Urinary bladder (tissue), 4 donors: ENCODE results near the gene MUC2. TPM values are rescaled to one million over a fixed set of nuclear protein-coding genes. Genes with fewer than 3 reads are reported as not detected.

Experiments
- DNase-seq: peaks from one replicate; pipeline ENCODE4 v3.0.0-alpha.2; 2015; ENCODE audit errors: extremely low spot score
- H3K27ac ChIP-seq: one replicate; pipeline ENCODE4 v1.5.1; 2013; ENCODE audit warnings: low read depth, mild to moderate bottlenecking, moderate library complexity
- H3K36me3 ChIP-seq: one replicate; pipeline ENCODE4 v1.6.1; 2013; ENCODE audit warnings: mild to moderate bottlenecking, moderate library complexity; ENCODE audit not compliant: insufficient read depth
- H3K4me1 ChIP-seq: one replicate; pipeline ENCODE4 v1.6.1; 2013; ENCODE audit warnings: mild to moderate bottlenecking, moderate library complexity; ENCODE audit not compliant: insufficient read depth
- H3K4me3 ChIP-seq: one replicate; pipeline ENCODE4 v1.5.1; 2013; ENCODE audit warnings: low read depth, low read length
- WGBS: extraction: QIAGEN DNeasy Blood & Tissue Kit; methylation state at CpG from one replicate; pipeline ENCODE4 v1.1.7; 2013; 5-methylcytosine and 5-hydroxymethylcytosine counted together
- polyA plus RNA-seq: library from polyadenylated mRNA; stranded (reverse); fragments of 200-250 nt; gene quantifications from one replicate; pipeline ENCODE4 v1.2.3, GENCODE V29; 2013
- total RNA-seq: library from RNA; depleted of rRNA; stranded (reverse); fragments of >200 nt; gene quantifications from one replicate; pipeline ENCODE4 v1.2.3, GENCODE V29; 2014
- donor health status: healthy with polysubstance abuse.
- donor health status: healthy.

The MUC2 gene
- total and polyA plus RNA-seq, 2 donors, result 0.01 TPM; not detected in 1

DNA sequence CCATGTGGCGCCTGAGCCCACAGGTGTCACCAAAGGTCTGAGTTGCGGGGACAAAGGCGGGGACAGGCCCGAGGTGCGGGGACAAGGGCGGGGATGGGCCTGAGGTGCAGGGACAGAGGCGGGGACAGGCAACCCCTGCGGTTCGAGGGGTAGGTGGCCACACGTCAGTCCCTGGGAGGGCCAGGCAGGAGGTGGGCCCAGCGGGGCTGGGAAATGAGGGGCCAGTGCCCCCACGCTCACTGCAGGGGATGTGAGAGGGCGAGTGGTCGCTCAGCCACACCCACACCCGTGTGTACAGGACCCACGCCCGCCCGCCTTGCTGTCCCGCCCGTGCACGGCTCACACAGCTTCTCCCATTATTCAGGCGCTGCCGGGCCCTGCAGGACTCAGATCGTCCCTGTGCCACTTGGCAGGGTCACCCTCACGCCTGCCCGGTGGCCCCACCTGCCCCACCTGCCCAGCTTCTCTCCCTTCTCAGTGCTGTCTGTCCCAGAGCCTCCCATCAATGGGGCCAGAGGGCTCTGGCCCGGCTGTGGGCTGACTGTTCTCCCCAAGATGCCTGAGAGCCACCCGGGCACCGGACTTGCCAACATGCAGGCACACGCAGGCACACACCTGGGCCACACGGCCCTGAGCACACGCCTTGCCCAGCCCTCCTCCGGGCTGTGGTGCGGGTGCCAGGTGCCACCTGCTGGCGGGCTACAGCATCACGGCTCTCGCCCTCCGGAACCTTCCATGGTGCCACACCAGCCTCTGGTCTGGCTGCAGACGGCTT lies 23.9 kb upstream of the MUC2 start:
- DNase-seq, result no peak
- Histone ChIP-seq H3K27ac (no peak overlapping the region), H3K4me1 (no peaks in the 10 kb centered on the region), H3K36me3 (no peaks in the 10 kb centered on the region), H3K4me3 (no peak overlapping the region)
- 53% methylated on average over 39 of the region's 39 CpGs for WGBS

DNA sequence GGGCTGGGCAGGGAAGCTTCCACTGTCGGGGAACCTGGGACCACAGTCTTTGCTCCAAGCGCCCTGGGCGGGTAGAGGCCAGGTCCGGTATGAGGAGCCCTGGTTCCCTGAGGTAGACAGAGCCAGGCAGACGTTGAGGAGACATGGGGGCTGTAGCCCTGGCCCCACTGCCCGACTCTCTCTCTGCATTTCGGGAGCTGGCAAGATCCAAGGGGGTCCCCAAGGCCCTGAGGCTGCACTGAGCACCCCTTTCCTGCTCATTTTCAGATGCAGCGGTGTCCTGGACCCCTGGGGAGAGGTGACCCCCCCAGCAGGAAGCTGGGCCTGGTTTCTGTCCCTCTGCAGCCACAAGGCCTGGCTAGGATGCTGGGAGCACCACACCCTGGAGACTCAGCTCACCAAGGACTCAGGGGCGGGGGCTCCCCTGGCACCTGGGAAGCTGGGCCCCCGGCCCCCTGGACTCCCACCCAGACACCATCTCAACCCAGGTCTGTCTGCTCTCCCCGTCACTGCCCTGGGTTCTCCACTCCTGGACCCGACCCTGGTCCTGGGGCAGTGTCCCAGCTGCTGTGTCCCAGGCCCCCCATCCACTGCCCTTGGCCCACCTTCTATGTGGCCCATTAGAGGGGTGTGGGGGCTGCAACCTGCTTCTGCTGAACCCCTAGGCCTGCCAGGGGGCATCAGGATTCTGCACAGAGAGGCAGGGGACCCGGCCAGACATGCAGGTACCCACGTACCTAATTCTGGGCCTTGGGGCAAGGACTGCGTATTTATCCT lies 23.1 kb upstream of the MUC2 start:
- no peak overlapping the region for H3K27ac ChIP-seq
- H3K36me3 ChIP-seq, result no peaks in the 10 kb centered on the region
- 74% methylated on average over 15 of the region's 15 CpGs for WGBS
- no peaks in the 10 kb centered on the region for H3K4me1 ChIP-seq
- DNase-seq, result no peak
- H3K4me3 ChIP-seq, result no peak overlapping the region

DNA sequence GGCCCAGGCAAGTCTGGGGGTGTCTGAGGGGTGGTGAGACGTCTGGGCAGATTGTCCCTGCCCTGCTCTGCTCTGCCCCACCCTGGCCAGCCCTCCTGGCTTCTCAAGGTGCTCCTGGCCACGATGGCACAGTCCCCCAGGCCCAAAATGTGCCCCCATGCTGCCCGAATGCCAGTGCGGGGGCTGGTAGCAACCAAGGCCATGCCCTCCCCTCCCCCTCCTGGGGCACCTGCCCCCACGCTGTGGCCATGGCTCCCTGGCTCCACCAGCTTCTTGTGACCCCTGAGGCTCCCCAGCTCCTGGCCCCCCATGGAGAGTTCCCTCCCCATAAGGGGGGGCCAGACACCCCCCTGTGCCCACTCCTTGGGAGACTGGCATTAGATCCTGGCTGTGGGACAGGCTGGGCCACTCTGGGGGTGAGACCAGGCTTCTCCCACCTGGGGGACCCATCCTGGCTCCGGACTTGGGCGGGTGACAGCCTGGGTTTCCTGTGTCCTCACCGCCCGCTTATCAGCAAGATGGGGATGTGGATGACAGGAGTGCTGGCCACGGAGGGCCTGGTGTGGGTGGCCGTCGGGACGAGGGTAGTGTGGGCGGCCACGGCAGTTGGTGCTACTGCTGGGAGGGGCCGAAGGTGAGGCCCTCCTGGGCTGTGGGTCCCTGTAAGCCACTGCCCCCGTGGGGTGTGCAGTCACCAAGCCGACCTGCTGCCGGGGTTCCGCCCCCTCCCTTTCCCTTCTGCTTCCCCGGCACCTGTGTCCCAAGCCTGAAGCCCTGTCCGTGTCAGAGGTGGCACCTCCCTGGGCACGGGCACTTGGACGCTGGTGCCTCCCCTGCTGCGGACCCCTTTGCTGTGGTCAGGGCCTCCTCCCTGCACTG lies 22.3 kb upstream of the MUC2 start:
- H3K27ac ChIP-seq, result no peak overlapping the region
- WGBS, result 82% methylated on average over 25 of the region's 25 CpGs
- no peaks in the 10 kb centered on the region for H3K4me1 ChIP-seq
- H3K36me3 ChIP-seq, result no peaks in the 10 kb centered on the region
- DNase-seq, result no peak
- H3K4me3 ChIP-seq, result no peak overlapping the region

DNA sequence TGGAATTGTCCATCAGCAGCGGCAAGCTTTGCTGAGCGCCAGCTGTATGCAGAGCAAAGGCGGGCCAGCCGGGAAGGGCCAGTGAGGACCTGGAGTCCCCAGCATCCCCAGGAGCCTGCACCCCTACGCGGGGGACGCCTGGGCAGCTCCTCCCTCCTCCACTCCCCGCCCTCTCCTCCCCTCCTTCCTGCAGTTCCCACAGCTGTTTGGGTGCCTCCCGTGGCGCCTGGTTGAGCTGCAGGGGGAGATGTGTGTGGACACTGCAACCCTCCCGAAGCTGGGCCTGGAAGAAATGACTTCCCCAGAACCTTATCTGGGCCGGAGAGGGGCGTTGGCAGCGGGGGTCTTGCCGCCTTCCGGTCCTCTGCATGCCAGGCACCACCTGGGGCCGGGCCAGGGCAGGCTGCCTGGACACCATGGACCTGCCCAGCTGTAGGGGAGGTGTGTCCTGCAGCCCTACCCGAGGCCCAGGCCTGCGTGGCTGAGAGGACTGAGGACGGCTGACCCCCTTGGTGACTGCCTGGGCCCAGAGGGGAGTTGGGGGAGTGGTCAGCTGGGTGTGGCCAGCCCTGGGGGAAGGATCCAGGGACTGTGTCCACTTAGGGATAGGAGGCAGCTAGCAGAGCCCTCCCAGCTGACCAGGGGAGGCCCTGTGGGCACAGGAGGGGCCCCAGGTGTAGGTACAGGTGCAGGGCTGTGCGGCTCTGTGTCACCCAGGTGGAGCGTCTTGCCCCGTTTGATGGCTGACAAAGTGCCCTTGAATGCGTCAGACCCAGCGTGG lies 21.4 kb upstream of the MUC2 start:
- H3K4me1 ChIP-seq, result no peaks in the 10 kb centered on the region
- H3K4me3 ChIP-seq, result no peak overlapping the region
- H3K27ac ChIP-seq, result no peak overlapping the region
- no peaks in the 10 kb centered on the region for H3K36me3 ChIP-seq
- DNase-seq, result no peak
- WGBS, result 65% methylated on average over 25 of the region's 25 CpGs

DNA sequence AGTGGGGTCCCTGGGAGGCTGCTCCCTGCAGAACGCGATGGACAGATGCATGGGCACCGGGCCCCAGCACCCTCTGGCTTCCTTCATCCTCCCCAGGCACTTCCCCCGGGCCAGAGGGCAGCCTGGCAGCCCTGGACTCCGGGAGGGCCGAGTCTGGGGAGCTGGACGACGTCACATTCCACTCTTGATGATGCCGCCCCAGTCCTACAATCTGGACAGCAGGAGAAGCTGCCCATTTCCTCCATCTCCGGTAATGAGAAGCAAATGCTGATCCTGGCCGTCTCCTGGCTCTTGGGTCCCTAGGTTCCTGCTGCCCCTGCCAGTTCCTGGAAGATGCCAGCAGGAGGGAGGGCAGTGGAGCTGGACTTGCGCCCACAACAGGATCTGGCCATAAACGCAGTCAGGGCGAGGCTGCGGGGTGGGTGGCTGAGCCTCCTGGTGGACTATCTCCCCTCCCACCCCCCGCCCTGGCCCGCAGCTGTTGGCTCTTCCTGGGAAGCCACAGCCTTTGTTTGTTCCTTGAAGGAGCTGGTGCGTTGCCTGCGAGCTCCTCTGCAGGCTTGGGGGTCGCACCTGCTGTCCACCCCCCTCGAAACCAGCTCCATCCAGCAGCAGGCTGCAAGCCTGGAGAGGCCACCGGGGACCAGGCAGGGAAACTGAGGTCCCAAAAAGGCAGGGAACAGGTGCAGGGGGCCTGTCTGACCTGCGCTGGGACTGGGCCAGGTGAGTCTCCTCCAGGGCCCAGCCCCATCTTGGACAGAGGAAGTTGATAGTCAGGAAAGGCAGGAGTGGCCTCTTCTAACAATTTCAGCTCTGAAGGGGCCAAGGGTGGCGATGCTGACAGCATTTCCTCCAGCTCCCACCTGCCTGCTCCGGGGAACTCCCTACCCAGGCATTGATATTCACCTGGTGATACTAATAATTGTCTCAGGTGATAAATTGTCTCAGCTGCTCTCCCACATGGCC lies 20.2 kb upstream of the MUC2 start:
- no peaks in the 10 kb centered on the region for H3K36me3 ChIP-seq
- no peaks in the 10 kb centered on the region for H3K4me1 ChIP-seq
- 40% methylated on average over 25 of the region's 25 CpGs for WGBS
- H3K27ac ChIP-seq, result no peak overlapping the region
- no peak overlapping the region for H3K4me3 ChIP-seq
- DNase-seq, result no peak

- Histone ChIP-seq H3K27ac (no peak overlapping the region), H3K4me3 (no peak overlapping the region)
- WGBS, result 92% methylated on average over 17 of the region's 17 CpGs
These were observed 19.5 kb upstream of the MUC2 start for GRCh38 chr11:1055109-1055703.

DNA sequence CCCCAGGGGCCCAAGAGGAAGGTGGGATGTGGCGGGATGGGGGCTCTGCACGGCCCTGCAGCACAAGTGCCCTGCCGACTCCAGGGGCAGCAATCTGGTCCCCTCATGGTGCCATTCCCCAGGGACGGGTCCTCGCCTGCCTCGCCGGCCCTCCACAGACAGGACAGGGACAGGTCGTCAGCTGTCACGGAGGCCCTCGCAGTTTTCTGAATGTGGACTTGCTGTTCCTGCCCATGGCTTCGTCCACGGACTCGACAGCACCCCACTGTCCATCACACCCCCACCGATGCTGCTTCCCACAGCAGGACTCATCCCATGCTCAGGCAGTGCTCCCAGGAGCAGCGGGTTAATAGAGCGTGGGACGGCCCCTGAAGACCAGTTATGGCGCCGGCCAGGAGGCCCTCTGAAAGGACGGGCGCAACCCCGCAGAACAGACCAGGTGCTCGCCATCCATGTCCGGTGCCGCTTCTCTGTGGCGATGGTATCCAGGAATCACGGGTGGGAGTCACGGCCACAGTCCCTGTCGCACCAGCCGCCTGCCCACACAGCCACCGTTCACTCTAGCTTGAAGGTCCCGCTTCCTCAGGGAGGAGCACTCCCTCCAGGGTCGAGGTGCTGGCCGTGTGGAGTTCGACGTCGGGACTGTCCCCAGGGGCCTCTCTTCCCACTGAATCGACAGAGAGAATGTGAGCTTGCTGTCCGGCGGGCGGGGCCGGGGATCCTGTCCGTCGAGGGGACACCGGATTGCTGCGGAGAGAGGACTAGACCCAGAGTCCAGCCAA lies 18.5 kb upstream of the MUC2 start:
- no peak overlapping the region for H3K27ac ChIP-seq
- no peaks in the 10 kb centered on the region for H3K36me3 ChIP-seq
- H3K4me1 ChIP-seq, result no peaks in the 10 kb centered on the region
- DNase-seq, result no peak
- WGBS, result 77% methylated on average over 46 of the region's 46 CpGs
- H3K4me3 ChIP-seq, result no peak overlapping the region

More at GRCh38 chr11:1055109-1055703, 19.5 kb upstream of the MUC2 start:
- no peak for DNase-seq
- Histone ChIP-seq H3K36me3 (no peaks in the 10 kb centered on the region), H3K4me1 (no peaks in the 10 kb centered on the region)

- no peaks in the 10 kb centered on the region for H3K36me3 ChIP-seq
- no peaks in the 10 kb centered on the region for H3K4me1 ChIP-seq
- 87% methylated on average over 16 of the region's 16 CpGs for WGBS
- no peak overlapping the region for H3K4me3 ChIP-seq
- no peak overlapping the region for H3K27ac ChIP-seq
- no peak for DNase-seq
These were observed 16.9 kb upstream of the MUC2 start for GRCh38 chr11:1057806-1058205.

DNA sequence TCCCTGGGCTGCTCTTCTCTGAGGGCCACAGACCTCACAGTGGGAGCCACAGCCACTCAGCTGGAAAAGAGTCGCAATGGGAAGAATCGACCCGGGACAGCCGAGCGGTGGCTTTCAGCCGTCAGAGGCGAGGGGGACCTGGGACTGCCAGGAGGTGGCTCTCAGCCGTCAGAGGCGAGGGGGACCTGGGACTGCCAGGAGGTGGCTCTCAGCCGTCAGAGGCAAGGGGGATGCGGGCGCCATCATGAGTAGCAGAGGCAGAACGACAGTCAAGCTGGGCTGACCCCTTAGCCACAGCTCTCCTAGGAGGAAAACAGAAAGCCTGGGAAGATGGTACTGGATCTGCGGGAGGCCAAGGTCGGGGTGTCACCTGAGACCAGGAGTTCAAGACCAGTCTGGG lies 14.9 kb upstream of the MUC2 start:
- Histone ChIP-seq H3K36me3 (no peaks in the 10 kb centered on the region), H3K4me1 (no peaks in the 10 kb centered on the region), H3K4me3 (no peak overlapping the region), H3K27ac (no peak overlapping the region)
- no peak for DNase-seq
- whole genome bisulfite sequencing, result 82% methylated on average over 15 of the region's 15 CpGs

GRCh38 chr11:1060410-1060809 lies 14.3 kb upstream of the MUC2 start:
- 84% methylated on average over 16 of the region's 16 CpGs for WGBS
- Histone ChIP-seq H3K4me3 (no peak overlapping the region), H3K36me3 (no peaks in the 10 kb centered on the region), H3K27ac (no peak overlapping the region), H3K4me1 (no peaks in the 10 kb centered on the region)
- DNase-seq, result no peak

DNA sequence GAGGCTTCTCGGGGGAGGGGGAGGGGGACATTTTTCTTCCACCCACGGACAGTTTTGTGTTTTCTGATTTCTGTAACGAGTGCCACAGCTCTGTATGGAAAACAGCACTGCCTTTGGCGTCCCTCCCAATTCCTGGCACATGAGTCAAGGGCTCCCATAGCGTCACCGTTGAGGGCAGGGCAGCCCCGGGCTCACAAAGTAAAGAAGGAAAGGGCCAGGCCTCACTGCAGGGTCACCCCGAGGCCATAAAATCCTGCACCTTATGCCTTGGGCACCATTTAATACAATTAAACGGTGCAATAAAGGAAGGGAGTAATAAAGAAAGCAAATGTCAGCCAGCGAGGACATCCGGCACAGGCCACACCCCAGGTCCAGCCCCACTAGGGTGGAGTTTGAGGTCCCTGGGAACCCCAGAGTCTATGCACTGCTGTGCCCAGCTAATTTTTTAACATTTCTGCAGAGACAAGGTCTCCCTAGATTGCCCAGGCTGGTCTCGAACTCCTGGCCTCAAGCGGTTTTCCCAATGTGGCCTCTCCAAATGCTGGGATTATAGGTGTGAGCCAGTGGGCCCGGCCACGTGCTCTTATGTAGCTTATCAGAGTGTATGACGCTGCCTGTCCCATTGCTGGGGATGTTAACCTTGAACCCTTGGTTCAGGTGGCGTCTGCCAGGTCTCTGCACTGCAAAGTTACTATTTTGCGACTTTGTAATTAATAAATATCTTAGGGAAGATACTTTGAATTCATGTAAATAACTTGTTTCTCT lies 13.6 kb upstream of the MUC2 start:
- no peak for DNase-seq
- H3K27ac ChIP-seq, result no peak overlapping the region
- H3K4me1 ChIP-seq, result no peaks in the 10 kb centered on the region
- no peaks in the 10 kb centered on the region for H3K36me3 ChIP-seq
- no peak overlapping the region for H3K4me3 ChIP-seq
- 63% methylated on average over 18 of the region's 18 CpGs for WGBS
